ENCODE results near the gene RPS18. TPM values are rescaled to one million over a fixed set of nuclear protein-coding genes. Genes with fewer than 3 reads are reported as not detected.
"Not testable (repeated sequence)": the region's sequence is repeated elsewhere in the genome, so short reads cannot be mapped to it uniquely, and the experiment has no call there.

RPS18 gene
- polyA plus RNA-seq, 10 donors, result 3,925 to 5,378 (median 4,934) TPM

GRCh38 chr6:33254591-33254990 lies 17.3 kb upstream of the RPS18 start:
- DNase-seq, result no peak

GRCh38 chr6:33259032-33259431 lies 12.8 kb upstream of the RPS18 start:
- DNase-seq, result no peak

GRCh38 chr6:33262490-33262889 lies 9.4 kb upstream of the RPS18 start:
- DNase-seq, result not testable (repeated sequence)

- DNase-seq, result no peak
Observed at GRCh38 chr6:33264015-33264414, 7.9 kb upstream of the RPS18 start.

DNA sequence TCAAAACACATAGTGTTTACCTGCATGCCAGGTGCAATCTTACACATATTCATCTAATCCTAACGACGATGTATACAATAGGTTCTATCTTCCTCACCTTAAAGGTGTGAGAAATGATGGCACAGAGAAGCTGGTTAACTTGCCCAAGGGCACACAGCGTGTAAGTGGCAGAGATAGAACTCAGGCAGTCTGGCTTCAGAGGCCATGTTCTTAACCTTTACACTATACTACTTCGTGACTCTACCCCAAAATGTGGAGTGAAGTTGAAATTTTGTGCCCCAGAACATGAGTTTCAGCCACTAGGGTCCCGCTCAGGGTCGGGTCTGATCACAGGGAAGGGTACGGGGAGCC lies 783 bp upstream of the RPS18 start:
- no peak for DNase-seq

GRCh38 chr6:33272275-33273128 lies 627 bp downstream of the RPS18 start:
- DNase-seq, result no peak

DNA sequence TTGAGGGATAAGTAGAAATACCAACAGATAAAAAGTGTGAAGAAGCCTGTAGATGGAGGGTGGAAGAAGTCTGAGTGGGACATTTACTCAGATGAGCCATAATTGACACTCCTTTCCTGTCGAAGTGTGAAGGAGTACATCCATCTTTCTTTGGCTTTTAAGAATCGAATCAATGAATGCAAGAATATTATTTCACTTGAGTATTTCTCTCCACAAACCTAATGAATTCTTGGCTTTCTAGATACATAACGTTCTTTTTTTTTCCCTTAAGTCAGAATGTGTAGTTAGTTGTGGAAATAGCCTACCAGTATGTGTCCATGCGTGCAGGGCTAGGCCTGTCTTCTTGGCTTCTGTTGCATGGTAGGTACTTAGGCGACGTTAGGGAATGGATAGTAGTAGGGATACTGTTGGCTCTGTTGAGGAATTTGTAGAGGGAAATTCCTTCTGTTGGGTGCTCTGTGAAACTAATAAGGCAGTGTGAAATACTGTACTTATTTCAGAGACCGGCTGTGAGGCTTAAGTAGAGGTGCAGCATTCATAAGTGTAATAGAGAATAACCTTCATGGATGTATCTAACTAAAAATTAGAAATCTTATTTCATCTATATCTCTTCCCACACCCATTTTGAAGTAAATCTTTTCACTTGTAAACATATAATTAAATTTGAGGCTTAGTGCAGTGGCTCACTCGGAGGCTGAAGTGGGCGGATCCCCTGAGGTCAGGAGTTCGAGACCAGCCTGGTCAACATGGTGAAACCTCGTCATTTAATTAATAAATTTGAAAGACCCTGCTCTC lies 1.5 kb downstream of the RPS18 start:
- DNase-seq, result no peak

DNA sequence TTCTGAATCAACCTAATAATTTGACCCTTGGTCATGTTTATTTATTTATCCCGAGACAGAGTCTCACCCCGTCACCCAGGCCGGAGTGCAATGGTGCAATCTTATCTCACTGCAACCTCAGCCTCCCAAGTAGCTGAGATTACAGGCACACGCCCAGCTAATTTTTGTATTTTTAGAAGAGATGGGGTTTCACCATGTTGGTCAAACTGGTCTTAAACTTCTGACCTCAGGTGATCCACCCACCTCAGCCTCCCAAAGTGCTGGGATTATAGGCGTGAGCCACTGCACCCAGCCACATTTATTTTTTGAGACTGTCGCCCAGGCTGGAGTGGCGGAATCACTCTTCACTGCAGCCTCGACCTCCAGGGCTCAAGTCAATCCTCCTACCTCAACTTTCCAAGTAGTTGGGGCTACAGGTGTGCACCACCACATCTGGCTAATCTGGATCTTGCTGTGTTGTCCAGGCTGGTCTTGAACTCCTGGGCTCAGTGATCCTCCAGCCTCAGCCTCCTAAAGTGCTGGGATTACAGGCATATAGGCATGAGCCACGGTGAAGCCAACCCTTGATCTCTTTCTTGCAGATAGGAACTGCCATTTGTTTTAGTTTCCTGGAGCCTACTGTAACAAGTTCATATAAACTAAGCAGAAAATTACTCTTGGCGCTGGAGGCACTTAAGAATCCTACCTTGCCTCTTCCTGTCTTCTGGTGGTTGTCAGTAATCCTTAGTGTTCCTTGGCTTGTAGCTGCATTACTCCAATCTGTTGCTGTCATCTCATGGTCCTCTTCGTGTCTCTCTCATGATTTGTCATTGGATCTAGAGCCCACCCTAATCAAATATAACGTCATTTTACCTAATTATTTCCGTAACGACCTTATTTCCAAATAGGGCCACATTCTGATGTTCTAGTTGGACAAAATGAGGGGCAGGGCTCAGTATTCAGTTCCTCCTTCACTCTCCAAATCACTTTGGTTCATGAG lies 2.3 kb downstream of the RPS18 start:
- DNase-seq, result no peak

- not testable (repeated sequence) for DNase-seq
Observed at GRCh38 chr6:33275795-33276580, 4.1 kb downstream of the RPS18 start.

DNA sequence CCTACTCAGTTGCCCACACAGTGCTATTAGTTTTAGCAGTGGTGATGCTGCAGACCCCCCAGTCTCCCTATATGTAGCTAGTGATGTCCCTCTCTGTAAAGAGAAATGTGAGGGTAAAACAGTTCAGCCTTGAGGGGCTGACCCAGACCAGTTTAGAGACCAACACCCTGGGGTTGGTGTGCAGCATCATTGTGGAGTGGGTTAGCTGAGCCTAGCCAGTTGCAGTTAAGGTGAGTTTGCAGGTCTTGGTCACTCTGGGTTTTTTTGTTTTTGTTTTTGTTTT lies 4.6 kb downstream of the RPS18 start:
- DNase-seq, result no peak

DNA sequence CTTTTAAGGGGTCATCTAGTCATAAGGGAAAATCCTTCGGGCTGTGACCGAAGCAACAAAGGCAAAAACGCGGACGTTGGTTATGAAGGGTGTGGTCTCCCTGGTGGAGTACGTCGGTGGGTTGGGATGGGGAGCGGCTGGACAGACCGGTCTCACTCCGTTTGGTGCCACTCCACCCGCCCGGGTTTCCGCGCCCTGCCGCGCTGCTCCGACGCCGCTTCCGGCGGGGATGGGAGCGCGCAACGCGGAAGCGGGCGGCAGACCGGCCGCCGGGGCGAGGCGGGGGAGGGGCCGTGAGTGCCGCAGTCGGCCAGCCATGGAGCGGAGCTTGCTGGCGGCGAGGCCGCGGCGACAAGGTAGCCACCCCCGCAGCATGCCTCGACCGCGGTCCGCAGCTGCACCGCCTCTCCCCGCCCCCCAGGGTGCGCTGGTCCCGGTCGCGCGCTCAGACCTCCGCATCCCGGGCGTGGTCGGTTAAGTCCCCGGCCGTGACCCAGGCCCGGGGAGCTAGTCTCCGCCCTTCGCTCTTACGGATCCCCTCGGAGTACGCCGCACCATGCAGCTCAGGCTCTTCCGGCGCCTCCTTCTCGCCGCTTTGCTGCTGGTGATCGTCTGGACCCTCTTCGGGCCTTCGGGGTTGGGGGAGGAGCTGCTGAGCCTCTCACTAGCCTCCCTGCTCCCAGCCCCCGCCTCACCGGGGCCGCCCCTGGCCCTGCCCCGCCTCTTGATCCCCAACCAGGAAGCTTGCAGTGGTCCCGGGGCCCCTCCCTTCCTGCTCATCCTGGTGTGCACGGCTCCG lies 5.2 kb downstream of the RPS18 start, which contains the start of gene B3GALT4:
B3GALT4 (plus strand) TSS at position 260 of the 799 bp plus-strand sequence; CDS start at position 557, 297 bp downstream.
- DNase-seq, result peak; percentile 46 to 92 (median 66)

DNA sequence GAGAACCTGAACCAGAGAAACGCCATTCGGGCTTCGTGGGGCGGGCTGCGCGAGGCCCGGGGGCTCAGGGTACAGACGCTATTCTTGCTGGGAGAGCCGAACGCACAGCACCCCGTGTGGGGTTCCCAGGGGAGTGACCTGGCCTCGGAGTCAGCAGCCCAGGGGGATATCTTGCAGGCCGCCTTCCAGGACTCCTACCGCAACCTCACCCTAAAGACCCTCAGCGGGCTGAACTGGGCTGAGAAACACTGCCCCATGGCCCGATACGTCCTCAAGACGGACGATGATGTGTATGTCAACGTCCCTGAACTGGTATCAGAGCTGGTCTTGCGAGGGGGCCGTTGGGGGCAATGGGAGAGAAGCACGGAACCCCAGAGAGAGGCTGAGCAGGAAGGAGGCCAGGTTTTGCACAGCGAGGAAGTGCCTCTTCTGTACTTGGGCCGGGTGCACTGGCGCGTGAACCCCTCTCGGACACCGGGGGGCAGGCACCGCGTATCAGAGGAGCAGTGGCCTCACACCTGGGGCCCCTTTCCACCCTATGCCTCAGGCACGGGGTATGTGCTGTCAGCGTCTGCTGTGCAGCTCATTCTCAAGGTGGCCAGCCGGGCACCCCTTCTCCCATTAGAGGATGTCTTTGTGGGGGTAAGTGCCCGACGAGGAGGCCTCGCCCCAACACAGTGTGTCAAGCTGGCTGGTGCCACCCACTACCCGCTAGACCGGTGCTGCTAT lies 6.0 kb downstream of the RPS18 start:
- DNase-seq, result no peak

DNA sequence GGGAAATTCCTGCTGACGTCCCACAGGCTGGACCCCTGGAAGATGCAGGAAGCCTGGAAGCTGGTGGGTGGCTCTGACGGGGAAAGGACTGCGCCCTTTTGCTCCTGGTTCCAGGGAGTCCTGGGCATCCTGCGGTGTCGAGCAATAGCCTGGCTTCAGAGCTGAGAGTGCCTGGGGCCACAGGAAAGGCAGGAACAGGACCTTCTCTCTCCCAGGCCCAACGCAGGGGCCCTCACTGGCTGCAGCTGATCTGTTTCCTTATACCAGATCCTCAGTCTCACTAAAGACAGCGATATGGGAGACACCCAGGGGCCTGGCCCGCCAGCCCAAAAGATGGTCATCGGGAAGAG lies 6.5 kb downstream of the RPS18 start:
- DNase-seq, result no peak

- no peak for DNase-seq
Observed at GRCh38 chr6:33278810-33279209, 6.9 kb downstream of the RPS18 start.

DNA sequence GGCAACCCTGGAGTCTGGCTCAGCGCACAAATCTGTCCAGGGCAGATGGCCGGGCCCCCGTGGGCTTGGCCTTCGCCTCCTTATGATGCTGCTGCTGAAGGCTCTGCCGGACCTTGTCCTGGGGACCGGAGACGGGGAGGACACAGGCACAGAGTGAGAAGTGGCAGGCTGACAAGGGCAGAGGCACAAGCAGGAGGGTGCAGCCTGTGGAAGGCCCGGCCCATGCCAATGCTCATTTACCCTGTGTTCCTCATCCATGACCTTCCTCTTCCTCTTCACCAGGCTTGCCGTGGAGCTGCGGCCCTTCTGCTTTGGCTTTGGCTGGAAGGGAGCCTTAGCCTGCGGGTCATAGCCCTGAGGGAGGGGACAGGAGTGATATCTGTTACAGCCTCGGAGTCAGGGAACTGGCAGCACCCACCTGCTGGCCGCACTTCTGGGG lies 7.4 kb downstream of the RPS18 start:
- DNase-seq, result no peak

- peak in 1 of 3 donors; percentile 16 for DNase-seq
Observed at GRCh38 chr6:33279971-33280511, 8.2 kb downstream of the RPS18 start.

DNA sequence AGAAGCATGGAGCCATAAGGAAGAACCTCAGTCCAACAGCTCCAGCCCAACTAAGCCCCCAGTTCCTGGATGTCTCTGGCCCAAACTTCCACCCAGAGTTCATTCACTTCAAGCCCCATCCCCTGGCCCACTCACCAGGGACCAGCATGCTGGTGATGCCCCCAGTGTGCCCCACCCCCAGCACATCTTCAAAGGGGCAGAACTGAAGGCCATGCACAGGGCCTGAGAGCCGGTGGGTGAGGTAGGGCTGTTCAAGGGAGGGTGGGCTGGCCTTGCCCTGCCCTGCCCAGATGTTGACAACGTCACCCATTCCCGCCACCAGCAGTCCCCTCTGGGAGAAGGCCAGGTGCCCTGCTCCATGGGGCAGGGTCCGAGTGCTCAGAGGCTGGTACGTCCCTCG lies 8.7 kb downstream of the RPS18 start:
- DNase-seq, result no peak

DNA sequence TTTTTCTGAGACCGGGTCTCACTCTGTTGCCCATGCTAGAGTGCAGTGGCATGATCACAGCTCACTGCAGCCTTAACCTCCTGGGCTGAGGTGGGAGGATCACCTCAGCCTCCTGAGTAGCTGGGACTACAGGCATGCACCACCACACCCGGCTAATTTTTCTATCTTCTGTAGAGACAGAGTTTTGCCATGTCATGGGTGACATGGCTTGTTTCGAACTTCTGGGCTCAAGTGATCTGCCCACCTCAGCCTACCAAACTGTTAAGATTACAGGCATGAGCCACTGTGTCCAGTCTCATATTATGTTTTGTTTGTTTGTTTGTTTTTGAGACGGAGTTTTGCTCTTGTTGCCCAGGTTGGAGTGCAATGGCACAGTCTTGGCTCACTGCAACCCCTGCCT lies 13.3 kb downstream of the RPS18 start:
- not testable (repeated sequence) for DNase-seq

All from muscle of back (tissue), 11 donors.